GM19035 (cell line): ENCODE data around the gene TNFRSF1A.
"Not testable (repeated sequence)": the region's sequence is repeated elsewhere in the genome, so short reads cannot be mapped to it uniquely, and the experiment has no call there.

Experiments
- ATAC-seq: cut with Tn5 transposase; IDR thresholded peaks from one replicate; pipeline ENCODE4 v1.9.1; 2021; ENCODE audit not compliant: unreplicated experiment

Gene TNFRSF1A

GRCh38 chr12:6358881-6359280 lies 17.0 kb upstream of the TNFRSF1A start:
- no peak for ATAC-seq

- no peak for ATAC-seq
Measured at GRCh38 chr12:6356374-6356820, 14.5 kb upstream of the TNFRSF1A start.

- no peak for ATAC-seq
Measured at GRCh38 chr12:6355491-6356373, 13.9 kb upstream of the TNFRSF1A start.

- ATAC-seq = no peak
Measured at GRCh38 chr12:6354495-6355393, 12.9 kb upstream of the TNFRSF1A start.

- ATAC-seq = no peak
Measured at GRCh38 chr12:6352193-6353173, 10.6 kb upstream of the TNFRSF1A start.

- ATAC-seq = no peak
Measured at GRCh38 chr12:6351622-6352021, 9.7 kb upstream of the TNFRSF1A start.

- ATAC-seq = no peak
Measured at GRCh38 chr12:6347367-6348338, 5.8 kb upstream of the TNFRSF1A start.

- no peak for ATAC-seq
Measured at GRCh38 chr12:6346942-6347341, 5.1 kb upstream of the TNFRSF1A start.

GRCh38 chr12:6346235-6346832 lies 4.5 kb upstream of the TNFRSF1A start:
- ATAC-seq = no peak

- ATAC-seq = no peak
Measured at GRCh38 chr12:6345319-6346091, 3.6 kb upstream of the TNFRSF1A start.

- not testable (repeated sequence) for ATAC-seq
Measured at GRCh38 chr12:6344101-6344660, 2.3 kb upstream of the TNFRSF1A start.

- ATAC-seq = no peak
Measured at GRCh38 chr12:6343518-6343917, 1.6 kb upstream of the TNFRSF1A start.

- ATAC-seq = no peak
Measured at GRCh38 chr12:6342140-6342889, 439 bp upstream of the TNFRSF1A start.

GRCh38 chr12:6340745-6341416 lies 995 bp downstream of the TNFRSF1A start:
- ATAC-seq = no peak

- no peak for ATAC-seq
Measured at GRCh38 chr12:6340032-6340638, 1.7 kb downstream of the TNFRSF1A start.

GRCh38 chr12:6338955-6339354 lies 2.9 kb downstream of the TNFRSF1A start:
- ATAC-seq = no peak
